ENCODE results near the gene BPIFB4.

Gene BPIFB4

GRCh38 chr20:33158637-33159385 is 79.4 kb downstream of the BPIFB4 start:
- H3K9me3 ChIP-seq (ENCODE audit: control insufficient read depth, low read depth, low read length): no peaks in the 10 kb centered on the region
- no peak overlapping the region for H3K9ac ChIP-seq (ENCODE audit: low read length)
- H3K27ac ChIP-seq (ENCODE audit: low read length): no peak overlapping the region
- no peaks in the 10 kb centered on the region for H3K27me3 ChIP-seq (ENCODE audit: control insufficient read depth, insufficient read depth, low read length)
- H3K4me3 ChIP-seq (ENCODE audit: low read length): no peak overlapping the region
- no peaks in the 10 kb centered on the region for H3K36me3 ChIP-seq (ENCODE audit: control insufficient read depth, low read depth, low read length)
- H3K4me1 ChIP-seq (ENCODE audit: control insufficient read depth, low read depth, low read length): no peaks in the 10 kb centered on the region

GRCh38 chr20:33159713-33160112 is 80.3 kb downstream of the BPIFB4 start:
- H3K27ac ChIP-seq (ENCODE audit: low read length): no peak overlapping the region
- H3K27me3 ChIP-seq (ENCODE audit: control insufficient read depth, insufficient read depth, low read length): no peaks in the 10 kb centered on the region
- no peaks in the 10 kb centered on the region for H3K36me3 ChIP-seq (ENCODE audit: control insufficient read depth, low read depth, low read length)
- H3K4me1 ChIP-seq (ENCODE audit: control insufficient read depth, low read depth, low read length): no peaks in the 10 kb centered on the region
- H3K9ac ChIP-seq (ENCODE audit: low read length): no peak overlapping the region
- H3K4me3 ChIP-seq (ENCODE audit: low read length): no peak overlapping the region
- H3K9me3 ChIP-seq (ENCODE audit: control insufficient read depth, low read depth, low read length): no peaks in the 10 kb centered on the region

- Histone ChIP-seq H3K27me3 (ENCODE audit: control insufficient read depth, insufficient read depth, low read length) (no peaks in the 10 kb centered on the region), H3K36me3 (ENCODE audit: control insufficient read depth, low read depth, low read length) (no peaks in the 10 kb centered on the region), H3K4me3 (ENCODE audit: low read length) (no peak overlapping the region)
These were observed 81.2 kb downstream of the BPIFB4 start for GRCh38 chr20:33160681-33161080.

More at GRCh38 chr20:33160681-33161080, 81.2 kb downstream of the BPIFB4 start:
- Histone ChIP-seq H3K4me1 (ENCODE audit: control insufficient read depth, low read depth, low read length) (no peaks in the 10 kb centered on the region), H3K9me3 (ENCODE audit: control insufficient read depth, low read depth, low read length) (no peaks in the 10 kb centered on the region), H3K27ac (ENCODE audit: low read length) (no peak overlapping the region), H3K9ac (ENCODE audit: low read length) (no peak overlapping the region)
